Mammary epithelial cell (primary cell): ENCODE results near the gene ATXN10.

Source experiments
- EZH2 ChIP-seq: IDR thresholded peaks from 2 replicates; pipeline ENCODE4 v1.6.1; 2012; ENCODE audit warnings: low read length, inconsistent platforms, borderline replicate concordance
- TF ChIP-seq, protein P1 (sequence below), 2 donors: IDR thresholded peaks in 1 of 2; conservative IDR thresholded peaks in 1 of 2; 2 replicates each; pipeline ENCODE4 v1.5.1; 2011 to 2012; ENCODE audit warnings: inconsistent platforms in 2 of 2, low read length in 2 of 2, mild to moderate bottlenecking in 2 of 2, control low read depth in 1 of 2, low read depth in 1 of 2; ENCODE audit not compliant: insufficient read depth in 1 of 2; ENCODE audit errors: extremely low read depth in 1 of 2

DNA sequence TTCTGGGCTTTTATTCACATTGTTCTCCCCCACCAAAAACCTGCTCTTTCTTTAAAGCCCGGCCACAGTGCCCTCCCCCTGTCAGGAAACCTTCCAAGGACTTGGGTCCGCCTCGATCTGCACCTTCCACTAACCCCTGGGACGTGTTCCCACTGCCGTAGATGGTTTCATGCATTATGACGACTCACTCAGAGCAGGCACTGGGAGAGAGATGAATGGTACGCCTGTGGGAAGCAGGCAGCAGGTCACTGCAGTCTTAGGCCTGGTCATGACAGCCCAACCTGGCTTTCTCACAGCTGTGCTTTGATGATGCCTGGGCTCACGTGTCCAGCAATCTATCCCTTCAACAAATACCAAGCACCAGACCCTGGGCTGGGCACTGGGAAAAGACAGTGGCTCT, 189.6 kb downstream of the ATXN10 start:
- TF ChIP-seq, protein P1, sequence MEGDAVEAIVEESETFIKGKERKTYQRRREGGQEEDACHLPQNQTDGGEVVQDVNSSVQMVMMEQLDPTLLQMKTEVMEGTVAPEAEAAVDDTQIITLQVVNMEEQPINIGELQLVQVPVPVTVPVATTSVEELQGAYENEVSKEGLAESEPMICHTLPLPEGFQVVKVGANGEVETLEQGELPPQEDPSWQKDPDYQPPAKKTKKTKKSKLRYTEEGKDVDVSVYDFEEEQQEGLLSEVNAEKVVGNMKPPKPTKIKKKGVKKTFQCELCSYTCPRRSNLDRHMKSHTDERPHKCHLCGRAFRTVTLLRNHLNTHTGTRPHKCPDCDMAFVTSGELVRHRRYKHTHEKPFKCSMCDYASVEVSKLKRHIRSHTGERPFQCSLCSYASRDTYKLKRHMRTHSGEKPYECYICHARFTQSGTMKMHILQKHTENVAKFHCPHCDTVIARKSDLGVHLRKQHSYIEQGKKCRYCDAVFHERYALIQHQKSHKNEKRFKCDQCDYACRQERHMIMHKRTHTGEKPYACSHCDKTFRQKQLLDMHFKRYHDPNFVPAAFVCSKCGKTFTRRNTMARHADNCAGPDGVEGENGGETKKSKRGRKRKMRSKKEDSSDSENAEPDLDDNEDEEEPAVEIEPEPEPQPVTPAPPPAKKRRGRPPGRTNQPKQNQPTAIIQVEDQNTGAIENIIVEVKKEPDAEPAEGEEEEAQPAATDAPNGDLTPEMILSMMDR (conservative IDR thresholded peaks at IDR 0.05 in 1 of 2, IDR thresholded peaks at IDR 0.05 in 1 of 2; ENCODE audit: extremely low read depth in 1 of 2, insufficient read depth in 1 of 2, low read depth in 1 of 2, low read length in 2 of 2): no peak
- TF ChIP-seq EZH2: no peak
